M059J (cell line): ENCODE results near the gene INSC. TPM values are rescaled to one million over a fixed set of nuclear protein-coding genes. Genes with fewer than 3 reads are reported as not detected.

Experiments
- DNase-seq: peaks from one replicate; pipeline ENCODE4 v3.0.0-alpha.2; 2012; ENCODE audit warnings: low read depth
- total RNA-seq: library from RNA; depleted of rRNA; stranded (reverse); fragments of >200 nt; shearing (Covaris generic); gene quantifications from 2 replicates; pipeline ENCODE4 v1.2.3, GENCODE V29; 2014

INSC gene
- total RNA-seq, 1 experiment from 2014 or later = 0.62 TPM

GRCh38 chr11:15216678-15217077 lies 102.0 kb downstream of the INSC start:
- DNase-seq = peak; percentile 4

- DNase-seq = no peak
Measured at GRCh38 chr11:15217416-15217815, 102.7 kb downstream of the INSC start.

- DNase-seq = no peak
Measured at GRCh38 chr11:15222777-15223176, 108.1 kb downstream of the INSC start.

GRCh38 chr11:15223318-15223717 lies 108.6 kb downstream of the INSC start:
- DNase-seq = peak; percentile 22

- DNase-seq = no peak
Measured at GRCh38 chr11:15224466-15224865, 109.7 kb downstream of the INSC start.

- DNase-seq = no peak
Measured at GRCh38 chr11:15227011-15227410, 112.3 kb downstream of the INSC start.

- no peak for DNase-seq
Measured at GRCh38 chr11:15228331-15228849, 113.7 kb downstream of the INSC start.

- no peak for DNase-seq
Measured at GRCh38 chr11:15229069-15229468, 114.3 kb downstream of the INSC start.

- DNase-seq = no peak
Measured at GRCh38 chr11:15232496-15232895, 117.8 kb downstream of the INSC start.

- no peak for DNase-seq
Measured at GRCh38 chr11:15233371-15234165, 118.8 kb downstream of the INSC start.

- DNase-seq = no peak
Measured at GRCh38 chr11:15234796-15235195, 120.1 kb downstream of the INSC start.

GRCh38 chr11:15236559-15236958 lies 121.8 kb downstream of the INSC start:
- no peak for DNase-seq

GRCh38 chr11:15238856-15239255 lies 124.1 kb downstream of the INSC start:
- DNase-seq = no peak

GRCh38 chr11:15248749-15249148 lies 134.0 kb downstream of the INSC start:
- DNase-seq = no peak

GRCh38 chr11:15258433-15259165 lies 143.9 kb downstream of the INSC start:
- peak; percentile 23 for DNase-seq

GRCh38 chr11:15266999-15267398 lies 152.3 kb downstream of the INSC start:
- DNase-seq = no peak

GRCh38 chr11:15268598-15268997 lies 153.9 kb downstream of the INSC start:
- no peak for DNase-seq

GRCh38 chr11:15275141-15275540 lies 160.4 kb downstream of the INSC start:
- no peak for DNase-seq

- DNase-seq = no peak
Measured at GRCh38 chr11:15276621-15277020, 161.9 kb downstream of the INSC start.

- DNase-seq = peak; percentile 45
Measured at GRCh38 chr11:15278128-15278527, 163.4 kb downstream of the INSC start.

GRCh38 chr11:15280393-15280792 lies 165.7 kb downstream of the INSC start:
- no peak for DNase-seq

GRCh38 chr11:15282754-15283153 lies 168.0 kb downstream of the INSC start:
- no peak for DNase-seq

GRCh38 chr11:15286465-15286864 lies 171.7 kb downstream of the INSC start:
- peak; percentile 79 for DNase-seq
